Kidney epithelial cell (primary cell): ENCODE measurements around the gene SPATA20. TPM values are rescaled to one million over a fixed set of nuclear protein-coding genes. Genes with fewer than 3 reads are reported as not detected.

Experiments
- DNase-seq: peaks from one replicate; pipeline ENCODE4 v3.0.0-alpha.2; 2010; ENCODE audit warnings: low read depth
- H3K27me3 ChIP-seq: 2 replicates; pipeline ENCODE4 v1.6.0; 2011; ENCODE audit warnings: low read length; ENCODE audit not compliant: control insufficient read depth, insufficient read depth
- H3K36me3 ChIP-seq: 2 replicates; pipeline ENCODE4 v1.5.1; 2011; ENCODE audit warnings: low read length; ENCODE audit not compliant: control insufficient read depth, insufficient read depth
- H3K4me3 ChIP-seq: 2 replicates; pipeline ENCODE4 v1.5.1; 2011; ENCODE audit warnings: low read depth, mild to moderate bottlenecking, control low read depth, low read length
- total RNA-seq: library from RNA; depleted of rRNA; stranded (reverse); fragments of >200 nt; gene quantifications from 2 replicates; pipeline ENCODE4 v1.2.3, GENCODE V29; 2015
- TF ChIP-seq, protein P1 (sequence below): IDR thresholded peaks from 2 replicates; pipeline ENCODE4 v1.5.1; 2011; ENCODE audit warnings: mild to moderate bottlenecking, moderate library complexity, low read length, control low read depth, inconsistent platforms; ENCODE audit not compliant: insufficient read depth, poor library complexity, severe bottlenecking

SPATA20 gene
- total RNA-seq, 1 donor from 2014 or later, result 58.9 TPM

DNA sequence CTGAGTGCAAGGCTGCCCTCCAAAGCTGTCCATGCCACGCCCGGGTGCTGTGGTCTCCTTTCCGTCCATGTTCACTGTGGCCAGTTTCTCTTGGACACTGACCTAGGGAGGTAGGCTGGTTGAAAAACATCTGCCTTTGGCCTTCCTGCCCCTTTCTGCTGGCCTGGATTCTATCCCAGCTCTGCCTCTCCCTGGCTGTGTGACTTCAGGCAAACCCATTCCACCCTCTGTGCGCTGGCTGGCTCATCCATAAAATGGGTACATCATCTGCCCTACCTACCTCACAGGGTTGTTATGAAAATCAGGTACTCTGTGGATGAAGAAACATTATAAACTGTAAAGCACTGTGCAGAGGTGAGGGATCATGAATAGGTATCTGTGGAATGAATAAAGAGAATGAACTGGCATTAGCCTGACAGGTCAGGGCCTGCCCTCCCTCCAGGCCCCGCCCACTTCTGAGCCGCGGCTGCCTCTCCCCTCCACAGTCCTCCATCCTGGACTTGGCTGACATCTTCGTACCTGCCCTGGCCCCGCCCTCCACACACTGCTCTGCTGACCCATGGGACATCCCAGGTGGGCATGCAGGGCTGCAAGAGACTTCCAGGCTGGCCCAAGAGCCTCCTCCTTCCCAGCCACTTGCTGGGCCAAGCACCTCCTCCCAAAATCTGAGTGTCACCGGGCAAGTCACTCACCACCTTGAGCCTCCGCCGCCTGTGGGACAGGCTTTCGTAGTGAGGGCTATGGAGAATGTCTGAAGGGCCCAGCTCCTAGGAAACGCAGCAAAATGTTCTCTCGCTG is 7.0 kb upstream of the SPATA20 start:
- Histone ChIP-seq H3K36me3 (no peaks in the 10 kb centered on the region), H3K27me3 (no peaks in the 10 kb centered on the region), H3K4me3 (no peak overlapping the region)
- no peak for DNase-seq
- TF ChIP-seq, protein P1, sequence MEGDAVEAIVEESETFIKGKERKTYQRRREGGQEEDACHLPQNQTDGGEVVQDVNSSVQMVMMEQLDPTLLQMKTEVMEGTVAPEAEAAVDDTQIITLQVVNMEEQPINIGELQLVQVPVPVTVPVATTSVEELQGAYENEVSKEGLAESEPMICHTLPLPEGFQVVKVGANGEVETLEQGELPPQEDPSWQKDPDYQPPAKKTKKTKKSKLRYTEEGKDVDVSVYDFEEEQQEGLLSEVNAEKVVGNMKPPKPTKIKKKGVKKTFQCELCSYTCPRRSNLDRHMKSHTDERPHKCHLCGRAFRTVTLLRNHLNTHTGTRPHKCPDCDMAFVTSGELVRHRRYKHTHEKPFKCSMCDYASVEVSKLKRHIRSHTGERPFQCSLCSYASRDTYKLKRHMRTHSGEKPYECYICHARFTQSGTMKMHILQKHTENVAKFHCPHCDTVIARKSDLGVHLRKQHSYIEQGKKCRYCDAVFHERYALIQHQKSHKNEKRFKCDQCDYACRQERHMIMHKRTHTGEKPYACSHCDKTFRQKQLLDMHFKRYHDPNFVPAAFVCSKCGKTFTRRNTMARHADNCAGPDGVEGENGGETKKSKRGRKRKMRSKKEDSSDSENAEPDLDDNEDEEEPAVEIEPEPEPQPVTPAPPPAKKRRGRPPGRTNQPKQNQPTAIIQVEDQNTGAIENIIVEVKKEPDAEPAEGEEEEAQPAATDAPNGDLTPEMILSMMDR, result no peak

DNA sequence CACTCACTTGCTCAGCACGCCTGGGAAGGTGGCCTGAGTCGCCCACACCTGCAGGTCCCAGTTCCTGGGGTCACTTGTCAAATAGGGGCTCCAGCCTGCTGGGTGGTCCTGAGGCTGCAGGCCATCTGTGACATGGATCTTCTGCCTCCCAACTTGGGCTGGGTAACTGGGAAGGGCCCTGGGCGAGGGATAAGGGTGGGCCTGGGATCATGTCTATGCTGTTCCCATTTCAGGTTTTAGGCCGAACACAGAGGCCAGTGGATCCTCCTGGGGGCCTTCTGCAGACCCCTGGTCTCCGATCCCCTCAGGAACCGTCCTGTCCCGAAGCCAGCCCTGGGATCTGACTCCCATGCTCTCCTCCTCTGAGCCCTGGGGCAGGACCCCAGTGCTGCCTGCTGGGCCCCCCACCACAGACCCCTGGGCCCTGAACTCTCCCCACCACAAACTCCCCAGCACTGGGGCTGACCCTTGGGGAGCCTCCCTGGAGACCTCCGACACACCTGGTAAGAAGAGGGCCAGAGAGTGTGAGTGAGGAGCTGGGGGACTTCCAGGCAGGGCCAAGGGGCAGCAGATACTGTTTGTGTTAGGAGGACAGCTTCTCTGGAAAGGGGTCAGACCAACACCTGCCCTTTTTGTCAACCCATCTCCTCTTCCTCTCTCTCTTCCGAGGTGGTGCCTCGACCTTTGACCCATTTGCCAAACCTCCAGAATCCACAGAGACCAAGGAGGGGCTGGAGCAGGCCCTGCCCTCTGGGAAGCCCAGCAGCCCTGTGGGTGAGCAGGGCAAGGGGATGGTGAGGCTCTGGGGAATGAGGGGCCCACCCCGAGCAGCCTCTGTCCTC is 6.2 kb upstream of the SPATA20 start:
- TF ChIP-seq, protein P1, result no peak
- H3K27me3 ChIP-seq, result no peaks in the 10 kb centered on the region
- H3K4me3 ChIP-seq, result no peak overlapping the region
- H3K36me3 ChIP-seq, result no peaks in the 10 kb centered on the region
- DNase-seq, result no peak

- Histone ChIP-seq H3K36me3 (no peaks in the 10 kb centered on the region), H3K27me3 (no peaks in the 10 kb centered on the region), H3K4me3 (peak overlapping the region; percentile 38)
- no peak for DNase-seq
- TF ChIP-seq, protein P1, result no peak
Observed at GRCh38 chr17:50541402-50541715, 5.6 kb upstream of the SPATA20 start.

DNA sequence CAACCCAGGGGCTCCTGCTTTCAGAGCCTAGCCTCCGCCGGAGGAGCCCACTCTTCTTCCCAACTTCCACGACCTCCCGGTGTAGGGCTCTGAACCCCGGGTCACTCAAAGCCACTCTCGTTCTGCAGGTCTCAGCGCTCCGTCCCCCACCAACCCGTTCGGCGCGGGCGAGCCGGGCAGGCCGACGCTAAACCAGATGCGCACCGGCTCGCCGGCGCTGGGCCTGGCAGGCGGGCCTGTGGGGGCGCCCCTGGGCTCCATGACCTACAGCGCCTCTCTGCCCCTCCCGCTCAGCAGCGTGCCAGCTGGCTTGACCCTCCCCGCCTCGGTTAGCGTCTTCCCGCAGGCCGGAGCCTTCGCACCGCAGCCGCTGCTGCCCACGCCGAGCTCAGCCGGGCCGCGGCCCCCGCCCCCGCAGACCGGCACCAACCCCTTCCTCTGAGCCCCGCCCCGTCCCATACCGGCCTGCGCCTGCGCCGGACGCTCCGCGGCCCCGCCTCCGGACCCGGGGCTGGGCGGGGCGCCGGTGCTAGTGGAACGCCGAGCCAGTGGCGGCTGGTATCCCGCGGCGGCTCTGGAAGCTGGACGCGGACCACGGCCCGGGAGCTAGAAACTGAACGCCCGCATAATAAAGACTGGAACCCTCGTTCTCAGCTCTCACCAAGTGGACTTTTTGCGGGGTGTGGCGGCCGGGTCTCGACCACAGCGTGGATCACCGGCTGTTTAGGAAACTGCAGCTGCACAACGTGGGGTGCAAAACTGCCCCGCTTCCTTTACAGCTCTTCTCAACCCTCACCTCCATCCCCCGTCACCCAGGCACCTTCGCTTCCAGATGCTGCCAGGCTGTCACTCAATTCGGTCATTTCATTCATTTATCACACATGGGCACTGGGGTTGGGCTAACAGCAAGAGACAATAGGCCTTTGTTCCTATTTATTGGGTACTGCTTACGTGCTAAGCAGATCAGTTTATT is 5.0 kb upstream of the SPATA20 start:
- DNase-seq, result peak; percentile 10
- H3K4me3 ChIP-seq, result peak overlapping the region; percentile 45
- TF ChIP-seq, protein P1, result peak; percentile 12
- no peaks in the 10 kb centered on the region for H3K27me3 ChIP-seq
- H3K36me3 ChIP-seq, result no peaks in the 10 kb centered on the region

- Histone ChIP-seq H3K27me3 (no peaks in the 10 kb centered on the region), H3K4me3 (no peak overlapping the region), H3K36me3 (no peaks in the 10 kb centered on the region)
- TF ChIP-seq, protein P1, result no peak
- no peak for DNase-seq
Observed at GRCh38 chr17:50542795-50543774, 3.9 kb upstream of the SPATA20 start.
